ENCODE data around the gene GALNT10. TPM values are rescaled to one million over a fixed set of nuclear protein-coding genes. Genes with fewer than 3 reads are reported as not detected.

GALNT10 gene
- total RNA-seq, 2 donors from 2014 or later, result 30.2 to 43.4 TPM

GRCh38 chr5:154200221-154200620 lies 9.7 kb downstream of the GALNT10 start:
- Histone ChIP-seq H3K9ac (ENCODE audit: extremely low read depth, low read length, poor library complexity, severe bottlenecking) (no peak overlapping the region), H3K27me3 (ENCODE audit: control insufficient read depth, insufficient read depth, low read length, poor library complexity, severe bottlenecking) (no peaks in the 10 kb centered on the region), H3K9me3 (ENCODE audit: control insufficient read depth, low read length) (no peaks in the 10 kb centered on the region), H3K27ac (ENCODE audit: low read depth, low read length) (no peak overlapping the region), H3K4me3 (ENCODE audit: low read length) (no peak overlapping the region), H3K4me1 (ENCODE audit: control insufficient read depth, insufficient read depth, low read length) (peaks cover 35% of the 10 kb centered on the region), H3K36me3 (ENCODE audit: control insufficient read depth, insufficient read depth, low read length) (peaks cover 48% of the 10 kb centered on the region)
- H3K27me3 Mint-ChIP-seq (ENCODE audit: insufficient read depth), result no peaks in the 10 kb centered on the region
- 91 to 94% methylated on average over 8 of the region's 8 CpGs for WGBS, 2 experiments (ENCODE audit: insufficient coverage in 1 of 2, insufficient read length in 1 of 2)
- TF ChIP-seq CTCF (conservative IDR thresholded peaks at IDR 0.05), result no peak
- no peaks in the 10 kb centered on the region for H3K9me3 Mint-ChIP-seq
- peaks cover 7% of the 10 kb centered on the region for H3K36me3 Mint-ChIP-seq (ENCODE audit: low read depth)
- no peak overlapping the region for H3K27ac Mint-ChIP-seq
- no peak overlapping the region for H3K4me3 Mint-ChIP-seq
- no peak for DNase-seq
- H3K4me1 Mint-ChIP-seq, result peaks cover 46% of the 10 kb centered on the region

DNA sequence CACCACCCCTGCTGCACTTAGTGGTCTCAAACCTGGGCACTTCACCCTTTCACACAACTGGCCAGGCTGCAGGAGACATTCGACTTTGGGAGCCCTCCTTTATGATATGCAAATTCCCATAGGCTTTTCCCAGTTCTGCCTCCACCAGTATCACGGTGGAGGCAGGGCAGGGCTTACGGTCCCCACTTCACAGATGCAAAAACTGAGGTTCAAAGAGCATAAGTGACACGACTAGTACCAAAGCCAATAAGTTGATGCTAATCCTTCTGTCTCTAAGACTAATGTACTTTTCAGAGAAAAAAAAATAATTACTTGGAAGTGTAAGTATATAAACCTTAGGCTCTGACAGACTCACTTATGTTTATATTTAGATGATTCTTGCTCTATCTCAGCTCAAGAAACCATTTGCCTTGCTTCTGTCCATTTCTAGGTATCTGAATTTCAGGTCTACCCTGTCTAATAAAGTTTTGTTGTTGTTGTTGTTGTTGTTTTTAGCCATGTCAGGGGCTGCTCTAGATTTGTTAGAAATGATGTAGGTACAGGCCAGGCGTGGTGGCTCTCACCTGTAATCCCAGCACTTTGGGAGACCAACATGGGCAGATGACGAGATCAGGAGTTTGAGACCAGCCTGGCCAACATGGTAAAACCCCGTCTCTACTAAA lies 10.7 kb downstream of the GALNT10 start:
- H3K4me1 ChIP-seq (ENCODE audit: control insufficient read depth, insufficient read depth, low read length), result peaks cover 35% of the 10 kb centered on the region
- H3K27me3 ChIP-seq (ENCODE audit: control insufficient read depth, insufficient read depth, low read length, poor library complexity, severe bottlenecking), result no peaks in the 10 kb centered on the region
- H3K9ac ChIP-seq (ENCODE audit: extremely low read depth, low read length, poor library complexity, severe bottlenecking), result no peak overlapping the region
- H3K36me3 ChIP-seq (ENCODE audit: control insufficient read depth, insufficient read depth, low read length), result peaks cover 43% of the 10 kb centered on the region
- Mint-ChIP-seq H3K36me3 (ENCODE audit: low read depth) (peaks cover 2% of the 10 kb centered on the region), H3K27me3 (ENCODE audit: insufficient read depth) (no peaks in the 10 kb centered on the region), H3K4me1 (peaks cover 43% of the 10 kb centered on the region), H3K9me3 (no peaks in the 10 kb centered on the region), H3K27ac (no peak overlapping the region), H3K4me3 (no peak overlapping the region)
- H3K4me3 ChIP-seq (ENCODE audit: low read length), result no peak overlapping the region
- no peak for DNase-seq
- H3K27ac ChIP-seq (ENCODE audit: low read depth, low read length), result no peak overlapping the region
- H3K9me3 ChIP-seq (ENCODE audit: control insufficient read depth, low read length), result no peaks in the 10 kb centered on the region
- WGBS, 2 experiments (ENCODE audit: insufficient coverage in 1 of 2, insufficient read length in 1 of 2), result 86 to 87% methylated on average over 6 to 7 of the region's 7 CpGs
- TF ChIP-seq CTCF (conservative IDR thresholded peaks at IDR 0.05), result no peak

DNA sequence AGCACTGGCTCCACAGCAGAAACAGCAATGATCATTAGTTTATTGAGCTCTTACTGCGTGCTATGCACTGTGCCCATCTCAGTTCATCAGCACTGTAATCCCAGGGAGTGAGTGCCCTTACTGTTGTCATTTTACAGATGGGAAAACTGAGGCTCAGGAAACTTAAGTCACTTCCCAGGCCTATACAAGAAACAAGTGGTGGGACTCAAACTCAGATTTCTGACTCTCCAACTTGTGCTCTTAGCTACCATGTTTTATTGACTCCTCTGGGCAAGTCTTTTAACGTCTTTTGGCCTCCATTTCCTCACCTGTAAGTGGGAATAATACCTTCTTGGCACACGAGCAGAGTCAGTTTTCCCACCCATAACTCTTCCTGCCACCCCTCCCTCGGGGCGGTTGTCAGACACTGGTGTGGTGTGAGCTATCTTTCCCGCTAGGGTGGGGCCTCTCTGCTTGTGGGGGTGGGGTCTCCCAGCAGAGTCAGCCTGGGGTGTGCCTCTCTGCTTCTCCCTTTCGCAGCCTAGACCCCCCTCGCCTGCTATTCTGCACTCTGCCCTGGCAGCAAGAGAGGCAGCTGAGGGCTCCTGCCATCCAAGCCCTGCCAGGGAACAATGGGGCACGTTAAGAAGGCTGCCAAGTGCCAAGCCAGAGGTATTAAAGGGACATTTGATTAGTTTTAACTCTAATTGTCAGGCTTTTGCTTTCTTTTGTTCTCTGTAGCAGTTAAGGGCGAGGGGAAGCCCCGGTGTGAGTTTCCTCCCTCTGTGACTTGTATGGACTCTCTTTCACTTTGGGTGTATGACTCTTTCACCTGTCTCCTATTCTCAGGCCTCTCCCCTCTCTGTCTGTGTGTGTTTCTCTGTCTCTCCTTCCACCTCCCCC lies 12.1 kb downstream of the GALNT10 start:
- Mint-ChIP-seq H3K4me3 (no peak overlapping the region), H3K36me3 (ENCODE audit: low read depth) (no peaks in the 10 kb centered on the region), H3K27me3 (ENCODE audit: insufficient read depth) (no peaks in the 10 kb centered on the region), H3K4me1 (peaks cover 29% of the 10 kb centered on the region), H3K27ac (peak overlapping the region; percentile 52), H3K9me3 (no peaks in the 10 kb centered on the region)
- H3K9ac ChIP-seq (ENCODE audit: extremely low read depth, low read length, poor library complexity, severe bottlenecking), result no peak overlapping the region
- H3K27ac ChIP-seq (ENCODE audit: low read depth, low read length), result no peak overlapping the region
- H3K27me3 ChIP-seq (ENCODE audit: control insufficient read depth, insufficient read depth, low read length, poor library complexity, severe bottlenecking), result no peaks in the 10 kb centered on the region
- no peak for TF ChIP-seq CTCF (conservative IDR thresholded peaks at IDR 0.05)
- H3K4me3 ChIP-seq (ENCODE audit: low read length), result no peak overlapping the region
- DNase-seq, result peak; percentile 60
- no peaks in the 10 kb centered on the region for H3K9me3 ChIP-seq (ENCODE audit: control insufficient read depth, low read length)
- H3K4me1 ChIP-seq (ENCODE audit: control insufficient read depth, insufficient read depth, low read length), result peaks cover 27% of the 10 kb centered on the region
- peaks cover 38% of the 10 kb centered on the region for H3K36me3 ChIP-seq (ENCODE audit: control insufficient read depth, insufficient read depth, low read length)
- WGBS, 2 experiments (ENCODE audit: insufficient coverage in 1 of 2, insufficient read length in 1 of 2), result 62 to 74% methylated on average over 7 to 11 of the region's 11 CpGs

All from endodermal cell (in vitro differentiated cells).